MM.1S (cell line): ENCODE measurements around the gene CHST15.

ENCODE experiments used
- DNase-seq: peaks from one replicate; pipeline ENCODE4 v3.0.0-alpha.2; 2015
- H2AFZ ChIP-seq: fragments of 300-600 bp; sonication (generic); 2 replicates; pipeline ENCODE4 v1.6.0; 2016; ENCODE audit warnings: antibody characterized with exemption, low read length
- H3F3A ChIP-seq: fragments of 300-600 bp; sonication (generic); 2 replicates; pipeline ENCODE4 v1.6.1; 2016; ENCODE audit warnings: mild to moderate bottlenecking, antibody characterized with exemption, low read length, moderate library complexity, mixed read lengths; ENCODE audit not compliant: insufficient read depth
- H3K27ac ChIP-seq: fragments of 300-600 bp; sonication (generic); 2 replicates; pipeline ENCODE4 v1.5.1; 2016; ENCODE audit warnings: mild to moderate bottlenecking, low read length
- H3K27me3 ChIP-seq: fragments of 300-600 bp; sonication (generic); replicated peaks from 2 replicates; pipeline ENCODE4 v1.6.0; 2016; ENCODE audit warnings: low read length; ENCODE audit not compliant: insufficient read depth
- H3K36me3 ChIP-seq: fragments of 300-600 bp; sonication (generic); replicated peaks from 2 replicates; pipeline ENCODE4 v1.6.1; 2016; ENCODE audit warnings: mild to moderate bottlenecking, low read length, mixed read lengths; ENCODE audit not compliant: insufficient read depth
- H3K4me1 ChIP-seq: fragments of 300-600 bp; sonication (generic); 2 replicates; pipeline ENCODE4 v1.6.1; 2016; ENCODE audit warnings: low read length, mixed read lengths
- H3K4me2 ChIP-seq: fragments of 300-600 bp; sonication (generic); 2 replicates; pipeline ENCODE4 v1.6.0; 2016; ENCODE audit warnings: low read depth, low read length
- H3K4me3 ChIP-seq: fragments of 300-600 bp; sonication (generic); 2 replicates; pipeline ENCODE4 v1.5.1; 2016; ENCODE audit warnings: low read length, mixed read lengths
- H3K79me2 ChIP-seq: fragments of 300-600 bp; sonication (generic); 2 replicates; pipeline ENCODE4 v1.6.1; 2016; ENCODE audit warnings: mixed run types, low read length, mixed read lengths
- H3K9ac ChIP-seq: fragments of 300-600 bp; sonication (generic); 2 replicates; pipeline ENCODE4 v1.6.1; 2016; ENCODE audit warnings: low read length, mixed read lengths
- H3K9me2 ChIP-seq: fragments of 300-600 bp; sonication (generic); replicated peaks from 2 replicates; pipeline ENCODE4 v1.6.1; 2016; ENCODE audit warnings: mild to moderate bottlenecking, low read length, mixed read lengths; ENCODE audit not compliant: insufficient read depth
- H3K9me3 ChIP-seq: fragments of 300-600 bp; sonication (generic); replicated peaks from 2 replicates; pipeline ENCODE4 v1.6.1; 2016; ENCODE audit warnings: mild to moderate bottlenecking, low read length, mixed read lengths; ENCODE audit not compliant: insufficient read depth
- H4K20me1 ChIP-seq: fragments of 300-600 bp; sonication (generic); 2 replicates; pipeline ENCODE4 v1.6.1; 2016; ENCODE audit warnings: mild to moderate bottlenecking, low read length, moderate library complexity, mixed read lengths; ENCODE audit not compliant: insufficient read depth
- EZH2 ChIP-seq: fragments of 300-600 bp; sonication (generic); optimal IDR thresholded peaks from 2 replicates; pipeline ENCODE3; 2017; ENCODE audit warnings: low read depth, mild to moderate bottlenecking, antibody characterized with exemption, low read length, mixed read lengths
- EZH2phosphoT487 ChIP-seq: fragments of 300-600 bp; sonication (generic); IDR thresholded peaks from 2 replicates; pipeline ENCODE4 v1.6.1; 2018; ENCODE audit warnings: antibody characterized with exemption, low read length
- TF ChIP-seq, protein P1 (sequence below): fragments of 300-600 bp; sonication (generic); IDR thresholded peaks from 2 replicates; pipeline ENCODE4 v1.5.1; 2016; ENCODE audit warnings: antibody characterized with exemption, low read length, mixed read lengths

The CHST15 gene

DNA sequence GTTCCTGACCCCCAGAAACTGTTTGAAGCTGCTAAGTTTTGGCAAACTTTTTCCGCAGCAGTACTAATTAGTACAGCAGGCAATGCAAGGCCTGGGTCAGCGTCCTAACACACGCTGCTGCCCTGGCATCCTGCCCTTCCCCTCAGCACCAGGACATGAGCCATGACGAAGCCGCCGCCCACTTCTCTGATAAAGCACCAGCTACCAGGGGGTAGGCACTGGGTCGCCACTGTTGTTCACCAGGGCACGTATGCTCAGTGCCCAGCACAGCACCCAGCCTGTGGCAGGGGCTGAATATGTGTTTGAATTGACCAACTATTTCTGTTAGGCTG, 59.5 kb downstream of the CHST15 start:
- Histone ChIP-seq H3K79me2 (peaks cover 89% of the 10 kb centered on the region), H4K20me1 (no peaks in the 10 kb centered on the region; the same call in 1 of the 2 replicates), H3K36me3 (peaks cover 28% of the 10 kb centered on the region), H3K9me2 (no peaks in the 10 kb centered on the region), H3K9me3 (no peaks in the 10 kb centered on the region), H3K4me2 (no peak overlapping the region), H3F3A (peaks cover 33% of the 10 kb centered on the region), H3K27ac (no peak overlapping the region), H3K4me3 (no peak overlapping the region), H2AFZ (no peak overlapping the region), H3K9ac (no peak overlapping the region), H3K27me3 (no peaks in the 10 kb centered on the region), H3K4me1 (peaks cover 31% of the 10 kb centered on the region)
- TF ChIP-seq EZH2phosphoT487 = no peak
- no peak for TF ChIP-seq EZH2
- TF ChIP-seq, protein P1, sequence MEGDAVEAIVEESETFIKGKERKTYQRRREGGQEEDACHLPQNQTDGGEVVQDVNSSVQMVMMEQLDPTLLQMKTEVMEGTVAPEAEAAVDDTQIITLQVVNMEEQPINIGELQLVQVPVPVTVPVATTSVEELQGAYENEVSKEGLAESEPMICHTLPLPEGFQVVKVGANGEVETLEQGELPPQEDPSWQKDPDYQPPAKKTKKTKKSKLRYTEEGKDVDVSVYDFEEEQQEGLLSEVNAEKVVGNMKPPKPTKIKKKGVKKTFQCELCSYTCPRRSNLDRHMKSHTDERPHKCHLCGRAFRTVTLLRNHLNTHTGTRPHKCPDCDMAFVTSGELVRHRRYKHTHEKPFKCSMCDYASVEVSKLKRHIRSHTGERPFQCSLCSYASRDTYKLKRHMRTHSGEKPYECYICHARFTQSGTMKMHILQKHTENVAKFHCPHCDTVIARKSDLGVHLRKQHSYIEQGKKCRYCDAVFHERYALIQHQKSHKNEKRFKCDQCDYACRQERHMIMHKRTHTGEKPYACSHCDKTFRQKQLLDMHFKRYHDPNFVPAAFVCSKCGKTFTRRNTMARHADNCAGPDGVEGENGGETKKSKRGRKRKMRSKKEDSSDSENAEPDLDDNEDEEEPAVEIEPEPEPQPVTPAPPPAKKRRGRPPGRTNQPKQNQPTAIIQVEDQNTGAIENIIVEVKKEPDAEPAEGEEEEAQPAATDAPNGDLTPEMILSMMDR = no peak
- DNase-seq = no peak

- no peak for DNase-seq
- Histone ChIP-seq H3K27me3 (no peaks in the 10 kb centered on the region), H3K9ac (no peak overlapping the region), H3K79me2 (peaks cover 89% of the 10 kb centered on the region), H3K4me1 (peaks cover 26% of the 10 kb centered on the region), H3K9me3 (no peaks in the 10 kb centered on the region), H3K9me2 (no peaks in the 10 kb centered on the region), H3K36me3 (peaks cover 24% of the 10 kb centered on the region), H2AFZ (no peak overlapping the region), H3F3A (peaks cover 32% of the 10 kb centered on the region), H3K27ac (no peak overlapping the region), H3K4me3 (no peak overlapping the region), H4K20me1 (no peaks in the 10 kb centered on the region; the same call in 1 of the 2 replicates), H3K4me2 (no peak overlapping the region)
- TF ChIP-seq, protein P1 = no peak
- no peak for TF ChIP-seq EZH2phosphoT487
- TF ChIP-seq EZH2 = no peak
These were observed 60.2 kb downstream of the CHST15 start for GRCh38 chr10:124032971-124033886.

DNA sequence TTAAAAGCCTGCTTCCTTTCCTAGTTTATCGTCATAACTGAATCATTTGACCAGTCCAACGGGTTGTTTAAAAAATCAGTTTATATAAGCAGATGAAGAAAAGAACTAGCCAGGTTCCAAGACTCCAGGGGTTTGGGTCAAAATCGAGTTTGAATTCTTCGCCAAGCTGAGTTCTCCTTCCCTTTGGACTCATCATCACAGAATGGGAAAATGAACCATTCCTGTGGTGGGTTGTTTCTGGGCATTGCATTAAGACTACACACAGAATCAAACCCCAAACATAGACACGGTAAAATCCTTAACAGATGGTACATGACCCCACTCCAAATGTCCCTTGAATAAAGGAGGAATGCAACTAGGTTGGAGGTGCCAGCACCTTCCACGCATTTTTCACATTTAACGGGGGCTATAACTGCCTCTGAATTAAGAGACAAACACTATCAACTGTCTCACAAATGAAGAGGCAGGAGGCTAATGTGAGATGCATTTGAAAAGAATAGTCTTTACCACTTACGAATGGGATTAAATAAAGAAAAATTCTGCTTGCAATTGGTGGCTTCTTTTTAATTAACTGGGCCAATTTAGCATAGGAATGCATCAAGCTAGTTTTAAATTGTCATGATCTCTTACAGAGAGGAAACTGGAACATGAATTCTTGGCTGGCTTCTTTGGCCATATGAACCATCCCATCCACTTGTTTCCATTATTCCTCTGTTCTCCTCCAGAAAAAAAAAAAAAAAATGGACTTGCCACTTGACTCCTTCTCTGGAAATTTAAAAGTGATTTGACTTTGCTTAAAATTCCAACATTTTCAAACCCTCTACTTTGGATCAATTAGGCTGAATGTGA, 61.1 kb downstream of the CHST15 start:
- no peaks in the 10 kb centered on the region; the same call in 1 of the 2 replicates for H4K20me1 ChIP-seq
- H3K9me3 ChIP-seq = no peaks in the 10 kb centered on the region
- TF ChIP-seq EZH2phosphoT487 = no peak
- TF ChIP-seq EZH2 = no peak
- TF ChIP-seq, protein P1 = no peak
- no peak overlapping the region for H3K4me3 ChIP-seq
- H3K4me1 ChIP-seq = peaks cover 20% of the 10 kb centered on the region
- no peak for DNase-seq
- no peak overlapping the region for H3K4me2 ChIP-seq
- H2AFZ ChIP-seq = no peak overlapping the region
- peaks cover 92% of the 10 kb centered on the region for H3K79me2 ChIP-seq
- H3K27me3 ChIP-seq = no peaks in the 10 kb centered on the region
- no peak overlapping the region for H3K9ac ChIP-seq
- no peaks in the 10 kb centered on the region for H3K9me2 ChIP-seq
- peaks cover 23% of the 10 kb centered on the region for H3F3A ChIP-seq
- H3K36me3 ChIP-seq = peaks cover 21% of the 10 kb centered on the region
- no peak overlapping the region for H3K27ac ChIP-seq
